ENCODE results near the gene GRHL1. TPM values are rescaled to one million over a fixed set of nuclear protein-coding genes. Genes with fewer than 3 reads are reported as not detected.

Gene GRHL1
- total and polyA plus RNA-seq, 9 of the 15 experiments (the other 6 are each of a cell fraction or from before 2014, with no cell fraction given) = 1.7 to 6.1 (median 4.7) TPM

- TF ChIP-seq STAT6 (CRISPR knock-in tag; IDR thresholded peaks at IDR 0.05) = no peak
- no peak for TF ChIP-seq CHAMP1 (IDR thresholded peaks at IDR 0.05)
- TF ChIP-seq BRD9 (IDR thresholded peaks at IDR 0.05; ENCODE audit: low read depth, partially characterized antibody) = no peak
- TF ChIP-seq NONO (IDR thresholded peaks at IDR 0.05; ENCODE audit: low read depth in 2 of 2, low read length in 1 of 2) = no peak
- TF ChIP-seq SOX6 (IDR thresholded peaks at IDR 0.05) = no peak
- TF ChIP-seq FOXP4 (CRISPR knock-in tag; IDR thresholded peaks at IDR 0.05; ENCODE audit: borderline replicate concordance) = no peak
- no peak for TF ChIP-seq DLX4 (CRISPR knock-in tag; IDR thresholded peaks at IDR 0.05)
- TF ChIP-seq COPS2 (conservative IDR thresholded peaks at IDR 0.05) = no peak
- no peak for TF ChIP-seq ZSCAN32 (CRISPR knock-in tag; IDR thresholded peaks at IDR 0.05)
- no peak for TF ChIP-seq ZNF3 (CRISPR knock-in tag; IDR thresholded peaks at IDR 0.05)
- no peak for TF ChIP-seq MAFF (IDR thresholded peaks at IDR 0.05; ENCODE audit: low read length)
- no peak for TF ChIP-seq CBFA2T3 (IDR thresholded peaks at IDR 0.05)
- TF ChIP-seq ZNF347 (CRISPR knock-in tag; IDR thresholded peaks at IDR 0.05; ENCODE audit: low read depth) = no peak
- TF ChIP-seq SRSF1 (IDR thresholded peaks at IDR 0.05; ENCODE audit: low read depth, low read length) = no peak
- no peak for TF ChIP-seq NFYB (IDR thresholded peaks at IDR 0.05; ENCODE audit: extremely low read depth, insufficient read length)
These were observed 42.1 kb downstream of the GRHL1 start (continued) for GRCh38 chr2:9993488-9994165.

All from K562 (cell line).